Neutrophil (primary cell): ENCODE results near the gene LDLRAD4.

Experiments used
- H3K27ac ChIP-seq: fragments of 200-600 bp; sonication (generic); 2 replicates; pipeline ENCODE4 v1.5.1; 2016; ENCODE audit warnings: mild to moderate bottlenecking, moderate library complexity
- H3K27me3 ChIP-seq: fragments of 200-600 bp; sonication (generic); 2 replicates; pipeline ENCODE4 v1.6.0; 2016; ENCODE audit warnings: mild to moderate bottlenecking
- H3K36me3 ChIP-seq: fragments of 200-600 bp; sonication (generic); 2 replicates; pipeline ENCODE4 v1.5.1; 2017
- H3K4me1 ChIP-seq, 2 experiments: fragments of 200-600 bp in 1 of 2; sonication (generic) in 1 of 2; 1 replicate in 1 of 2; 2 replicates in 1 of 2; pipeline versions ENCODE4 v1.5.1 to v1.6.1; 2013 to 2016; ENCODE audit warnings: low read depth in 1 of 2, low read length in 1 of 2, mild to moderate bottlenecking in 1 of 2, moderate library complexity in 1 of 2; ENCODE audit not compliant: control insufficient read depth in 1 of 2, insufficient read depth in 1 of 2
- H3K4me3 ChIP-seq, 2 experiments: fragments of 200-600 bp in 1 of 2; sonication (generic) in 1 of 2; 1 replicate in 1 of 2; 2 replicates in 1 of 2; pipeline ENCODE4 v1.5.1; 2013 to 2016; ENCODE audit warnings: low read depth in 1 of 2, low read length in 1 of 2, mild to moderate bottlenecking in 1 of 2, moderate library complexity in 1 of 2
- H3K9me3 ChIP-seq: fragments of 200-600 bp; sonication (generic); 2 replicates; pipeline ENCODE4 v1.5.1; 2016
- CTCF ChIP-seq: fragments of 200-600 bp; sonication (generic); IDR thresholded peaks from 2 replicates; pipeline ENCODE4 v1.5.1; 2016; ENCODE audit warnings: antibody characterized with exemption

Gene LDLRAD4

GRCh38 chr18:13377496-13377895 is 158.9 kb downstream of the LDLRAD4 start:
- Histone ChIP-seq H3K27me3 (no peaks in the 10 kb centered on the region), H3K4me3 (no peak overlapping the region), H3K27ac (no peak overlapping the region), H3K9me3 (no peaks in the 10 kb centered on the region), H3K4me1 (peaks cover 5 to 8% of the 10 kb centered on the region in 2 experiments), H3K36me3 (no peaks in the 10 kb centered on the region)
- TF ChIP-seq CTCF: no peak

- Histone ChIP-seq H3K27me3 (no peaks in the 10 kb centered on the region), H3K4me1 (peaks cover 5 to 9% of the 10 kb centered on the region in 2 experiments), H3K36me3 (no peaks in the 10 kb centered on the region), H3K27ac (no peak overlapping the region), H3K4me3 (no peak overlapping the region), H3K9me3 (no peaks in the 10 kb centered on the region)
- no peak for TF ChIP-seq CTCF
These were observed 159.6 kb downstream of the LDLRAD4 start for GRCh38 chr18:13378150-13378549.

GRCh38 chr18:13379062-13379865 is 160.7 kb downstream of the LDLRAD4 start:
- no peaks in the 10 kb centered on the region for H3K9me3 ChIP-seq
- no peak overlapping the region for H3K4me3 ChIP-seq
- TF ChIP-seq CTCF: no peak
- H3K27me3 ChIP-seq: no peaks in the 10 kb centered on the region
- H3K4me1 ChIP-seq: peaks cover 5 to 9% of the 10 kb centered on the region in 2 experiments
- no peaks in the 10 kb centered on the region for H3K36me3 ChIP-seq
- H3K27ac ChIP-seq: no peak overlapping the region

- Histone ChIP-seq H3K27me3 (no peaks in the 10 kb centered on the region), H3K9me3 (no peaks in the 10 kb centered on the region), H3K27ac (no peak overlapping the region), H3K4me1 (peaks cover 5 to 9% of the 10 kb centered on the region in 2 experiments), H3K36me3 (no peaks in the 10 kb centered on the region), H3K4me3 (no peak overlapping the region)
- no peak for TF ChIP-seq CTCF
These were observed 161.6 kb downstream of the LDLRAD4 start for GRCh38 chr18:13379930-13380690.

GRCh38 chr18:13380691-13381070 is 162.1 kb downstream of the LDLRAD4 start:
- TF ChIP-seq CTCF: no peak

More at GRCh38 chr18:13380691-13381070, 162.1 kb downstream of the LDLRAD4 start:
- no peaks in the 10 kb centered on the region for H3K9me3 ChIP-seq
- peaks cover 5 to 9% of the 10 kb centered on the region in 2 experiments for H3K4me1 ChIP-seq
- no peaks in the 10 kb centered on the region for H3K36me3 ChIP-seq
- no peaks in the 10 kb centered on the region for H3K27me3 ChIP-seq
- H3K27ac ChIP-seq: no peak overlapping the region
- no peak overlapping the region for H3K4me3 ChIP-seq
